Suprapubic skin (tissue), 4 donors: ENCODE results near the gene RPRD1B.

Experiments used
- EP300 ChIP-seq: sonication (generic); formaldehyde crosslinking; IDR thresholded peaks from one replicate; pipeline ENCODE4 v1.6.1; 2017; ENCODE audit warnings: antibody characterized with exemption
- POLR2A ChIP-seq, 2 donors: fragments of 450-650 bp; IDR thresholded peaks; one replicate each; pipeline ENCODE4 v1.6.1; 2017; ENCODE audit warnings: antibody characterized with exemption in 2 of 2, mild to moderate bottlenecking in 2 of 2, moderate library complexity in 2 of 2
- POLR2AphosphoS5 ChIP-seq, 3 donors: sonication (generic); formaldehyde crosslinking; IDR thresholded peaks; one replicate each; pipeline ENCODE4 v1.6.1; 2017; ENCODE audit warnings: antibody characterized with exemption in 3 of 3
- TF ChIP-seq, protein P1 (sequence below), 2 donors: fragments of 200-600 bp in 1 of 2; fragments of 450-650 bp in 1 of 2; sonication (generic) in 1 of 2; IDR thresholded peaks; one replicate each; pipeline ENCODE4 v1.5.1; 2016 to 2019; ENCODE audit warnings: antibody characterized with exemption in 2 of 2, mild to moderate bottlenecking in 1 of 2, moderate library complexity in 1 of 2

DNA sequence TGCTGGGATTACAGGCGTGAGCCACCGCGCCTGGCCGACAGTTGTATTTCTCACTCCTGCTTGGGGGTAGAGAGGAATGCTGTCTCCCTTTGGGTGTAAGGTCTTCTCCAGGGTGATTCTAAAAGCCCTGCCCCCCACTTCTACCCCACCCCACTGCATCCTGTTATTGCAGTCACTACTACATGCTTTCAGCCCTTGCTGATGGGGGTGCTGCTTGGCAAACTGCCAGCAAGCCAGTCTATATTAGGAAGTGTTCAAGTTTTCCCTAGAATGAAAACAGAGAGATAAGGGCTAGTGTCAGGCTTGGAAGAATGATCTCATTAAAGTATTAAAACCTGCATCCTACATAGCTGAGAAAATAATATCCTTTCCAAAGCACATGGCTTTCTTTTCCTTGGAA, 31.6 kb upstream of the RPRD1B start:
- TF ChIP-seq, protein P1, sequence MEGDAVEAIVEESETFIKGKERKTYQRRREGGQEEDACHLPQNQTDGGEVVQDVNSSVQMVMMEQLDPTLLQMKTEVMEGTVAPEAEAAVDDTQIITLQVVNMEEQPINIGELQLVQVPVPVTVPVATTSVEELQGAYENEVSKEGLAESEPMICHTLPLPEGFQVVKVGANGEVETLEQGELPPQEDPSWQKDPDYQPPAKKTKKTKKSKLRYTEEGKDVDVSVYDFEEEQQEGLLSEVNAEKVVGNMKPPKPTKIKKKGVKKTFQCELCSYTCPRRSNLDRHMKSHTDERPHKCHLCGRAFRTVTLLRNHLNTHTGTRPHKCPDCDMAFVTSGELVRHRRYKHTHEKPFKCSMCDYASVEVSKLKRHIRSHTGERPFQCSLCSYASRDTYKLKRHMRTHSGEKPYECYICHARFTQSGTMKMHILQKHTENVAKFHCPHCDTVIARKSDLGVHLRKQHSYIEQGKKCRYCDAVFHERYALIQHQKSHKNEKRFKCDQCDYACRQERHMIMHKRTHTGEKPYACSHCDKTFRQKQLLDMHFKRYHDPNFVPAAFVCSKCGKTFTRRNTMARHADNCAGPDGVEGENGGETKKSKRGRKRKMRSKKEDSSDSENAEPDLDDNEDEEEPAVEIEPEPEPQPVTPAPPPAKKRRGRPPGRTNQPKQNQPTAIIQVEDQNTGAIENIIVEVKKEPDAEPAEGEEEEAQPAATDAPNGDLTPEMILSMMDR (IDR thresholded peaks at IDR 0.05), result no peak
- TF ChIP-seq POLR2A (IDR thresholded peaks at IDR 0.05) (no peak), EP300 (no peak), POLR2AphosphoS5 (IDR thresholded peaks at IDR 0.05) (no peak)
